Measurements from ENCODE around the gene PASK.

- TF ChIP-seq CTCF (IDR thresholded peaks at IDR 0.05), result no peak
- no peak for TF ChIP-seq EP300 (IDR thresholded peaks at IDR 0.05)
- TF ChIP-seq POLR2A (IDR thresholded peaks at IDR 0.05), result no peak
Measured at GRCh38 chr2:241157841-241158545, 8.7 kb upstream of the PASK start.
